ENCODE data around the gene CDH4.

CDH4 gene

DNA sequence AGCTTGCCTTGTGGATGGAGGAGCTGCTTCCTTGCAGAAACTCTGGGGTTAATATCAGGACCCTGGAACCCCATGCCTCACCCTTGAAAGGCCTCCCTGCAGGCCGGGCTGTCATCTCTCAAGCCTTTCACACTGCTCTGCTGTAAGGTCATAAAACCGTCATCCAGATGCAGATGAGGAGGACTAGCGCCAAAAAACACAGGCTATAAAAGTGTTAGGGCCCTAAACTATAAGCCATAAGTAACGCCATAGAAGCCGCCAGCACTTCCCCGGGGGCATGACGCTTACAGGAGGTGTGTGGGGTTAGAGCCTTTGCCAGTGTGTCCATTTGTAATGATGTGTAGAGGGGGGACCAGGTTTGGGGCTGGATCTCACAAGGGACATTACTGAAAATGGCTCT lies 47.6 kb downstream of the CDH4 start:
- no peak for DNase-seq (ENCODE audit: low read depth in 1 of 2, low spot score in 1 of 2)

DNA sequence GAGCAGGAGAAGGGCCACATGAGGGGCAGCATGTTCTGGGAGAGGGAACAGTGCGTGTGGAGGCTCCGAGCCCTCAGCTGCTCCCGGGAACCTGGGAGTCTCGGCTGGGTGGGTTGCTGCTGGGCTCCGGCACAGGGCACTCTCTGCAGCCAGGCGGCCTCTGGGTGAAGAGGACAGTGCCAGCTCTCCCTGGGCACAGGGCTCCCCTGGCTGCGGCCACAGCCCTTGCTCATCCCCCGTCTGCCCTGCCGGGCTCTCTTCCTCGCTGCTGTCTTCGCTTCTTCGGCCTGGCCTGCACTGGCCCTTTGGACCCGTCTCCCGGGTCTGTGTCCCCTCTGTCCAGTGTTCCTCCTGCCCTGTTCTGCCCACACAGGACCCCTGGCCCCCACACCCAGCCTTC lies 48.2 kb downstream of the CDH4 start:
- no peak for DNase-seq (ENCODE audit: low read depth in 1 of 2, low spot score in 1 of 2)

DNA sequence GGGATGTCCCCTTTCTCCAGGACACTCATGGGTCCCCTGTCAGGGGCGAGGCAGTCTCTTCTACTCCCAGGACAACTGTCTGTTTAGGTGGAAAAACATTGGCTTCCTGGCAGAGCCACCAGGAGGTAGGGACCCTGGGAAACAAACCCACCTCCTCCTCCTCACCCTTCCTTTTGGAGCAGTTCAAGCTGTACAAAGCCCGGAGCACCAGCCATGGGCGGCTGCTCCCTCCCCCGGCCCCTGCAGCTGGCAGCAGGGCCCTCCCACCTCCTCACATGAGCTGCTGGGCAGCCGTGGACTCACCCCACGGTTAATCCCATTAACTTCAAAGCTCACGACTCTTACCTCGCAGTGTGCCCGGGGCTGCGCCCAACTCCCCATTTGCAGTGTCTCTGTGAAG lies 48.6 kb downstream of the CDH4 start:
- no peak for DNase-seq (ENCODE audit: low read depth in 1 of 2, low spot score in 1 of 2)

DNA sequence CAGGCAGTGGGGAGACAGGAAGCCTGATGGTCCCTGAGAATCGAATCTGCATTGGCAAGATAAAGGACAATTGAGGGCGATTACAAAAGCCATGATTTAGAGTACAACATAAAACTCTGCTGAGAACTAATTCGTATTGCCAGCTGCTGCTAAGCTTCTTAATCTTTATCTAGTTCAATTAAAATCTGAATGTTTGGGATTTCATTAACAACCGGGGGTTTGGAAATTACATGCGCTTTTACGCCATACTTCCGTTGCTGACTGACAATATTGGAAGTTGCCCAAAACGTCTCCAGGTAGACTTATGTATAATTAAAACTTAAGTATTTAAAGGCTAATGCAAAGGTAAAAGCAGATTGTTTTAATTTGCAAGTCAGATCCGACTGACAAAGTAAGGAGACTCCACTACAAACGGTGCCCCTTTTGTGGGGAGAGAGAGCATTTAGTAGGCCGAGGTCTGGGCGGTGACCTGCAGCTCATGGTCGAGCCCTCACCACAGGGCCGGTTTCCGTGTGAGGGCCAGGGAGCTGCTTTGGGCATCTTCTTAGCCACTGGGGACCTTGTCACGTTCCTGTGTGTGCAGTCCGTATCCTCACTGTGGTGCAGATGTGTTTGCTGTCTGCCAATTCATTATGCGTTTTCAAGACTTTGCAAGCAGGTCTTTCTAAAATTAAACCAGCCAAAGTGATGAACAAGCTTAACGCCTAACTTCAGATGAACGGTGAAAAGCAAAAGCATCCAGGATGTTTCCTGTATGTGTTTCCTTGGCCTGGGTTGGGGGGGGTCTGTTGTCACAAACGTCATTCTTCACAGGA lies 49.9 kb downstream of the CDH4 start:
- DNase-seq (ENCODE audit: low read depth in 1 of 2, low spot score in 1 of 2), result no peak

DNA sequence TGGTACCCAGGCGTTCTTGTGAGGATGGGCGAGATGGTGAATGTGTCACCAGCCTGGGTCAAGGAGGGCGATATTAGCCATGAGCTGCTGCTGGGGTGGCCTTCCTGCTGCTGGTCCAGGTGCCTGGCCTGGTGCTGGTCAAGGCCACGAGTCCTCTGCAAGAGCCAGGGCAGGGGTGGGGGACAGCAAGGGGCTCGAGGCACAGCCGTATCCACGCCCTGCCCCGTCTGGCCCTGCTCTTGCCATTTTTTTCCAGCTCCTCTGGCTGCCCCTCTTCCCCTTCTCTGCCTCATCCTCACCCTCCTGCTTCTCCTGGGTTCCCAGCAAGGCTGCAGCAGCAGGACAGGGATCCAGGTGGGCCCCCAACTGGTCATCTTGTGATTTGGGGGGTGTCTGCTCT lies 51.2 kb downstream of the CDH4 start:
- DNase-seq (ENCODE audit: low read depth in 1 of 2, low spot score in 1 of 2), result no peak

DNA sequence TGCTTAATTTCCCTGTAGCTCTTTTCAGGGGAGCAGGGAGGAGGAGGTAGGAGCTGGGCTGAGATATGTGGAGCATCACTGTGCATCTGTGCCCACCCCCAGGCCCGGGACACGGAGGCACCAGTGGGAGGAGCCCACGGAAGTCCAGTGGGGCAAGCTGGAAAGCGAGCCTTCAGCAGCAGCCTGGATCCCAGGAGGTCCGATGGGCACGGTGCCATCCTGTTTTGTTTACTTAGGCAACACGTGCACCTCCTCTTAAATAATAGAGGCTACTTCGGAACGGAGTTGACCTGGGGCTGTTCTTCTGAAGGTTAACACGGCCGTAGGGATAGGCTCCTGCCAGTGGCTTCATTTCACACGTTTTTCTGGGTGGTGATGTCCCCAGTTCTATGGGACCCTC lies 51.6 kb downstream of the CDH4 start:
- no peak for DNase-seq (ENCODE audit: low read depth in 1 of 2, low spot score in 1 of 2)

DNA sequence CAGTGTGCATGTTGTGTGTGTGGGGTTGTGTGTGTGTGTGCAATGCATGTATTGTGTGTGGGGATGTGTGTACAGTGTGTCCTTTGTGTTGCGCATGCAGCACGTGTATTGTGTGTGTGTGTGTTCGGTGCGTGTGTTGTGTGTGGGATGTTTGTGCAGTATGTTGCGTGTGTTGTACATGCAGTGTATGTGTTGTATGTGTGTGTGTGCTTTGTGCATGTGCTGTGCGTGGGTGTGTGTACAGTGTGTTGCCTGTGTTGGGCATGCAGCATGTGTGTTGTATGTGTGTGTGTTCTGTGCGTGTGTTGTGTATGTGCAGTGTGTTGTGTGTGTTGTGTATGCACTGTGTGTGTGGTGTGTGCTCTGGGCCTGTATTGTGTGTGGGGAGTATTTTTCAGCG lies 52.7 kb downstream of the CDH4 start:
- DNase-seq (ENCODE audit: low read depth in 1 of 2, low spot score in 1 of 2), result no peak

DNA sequence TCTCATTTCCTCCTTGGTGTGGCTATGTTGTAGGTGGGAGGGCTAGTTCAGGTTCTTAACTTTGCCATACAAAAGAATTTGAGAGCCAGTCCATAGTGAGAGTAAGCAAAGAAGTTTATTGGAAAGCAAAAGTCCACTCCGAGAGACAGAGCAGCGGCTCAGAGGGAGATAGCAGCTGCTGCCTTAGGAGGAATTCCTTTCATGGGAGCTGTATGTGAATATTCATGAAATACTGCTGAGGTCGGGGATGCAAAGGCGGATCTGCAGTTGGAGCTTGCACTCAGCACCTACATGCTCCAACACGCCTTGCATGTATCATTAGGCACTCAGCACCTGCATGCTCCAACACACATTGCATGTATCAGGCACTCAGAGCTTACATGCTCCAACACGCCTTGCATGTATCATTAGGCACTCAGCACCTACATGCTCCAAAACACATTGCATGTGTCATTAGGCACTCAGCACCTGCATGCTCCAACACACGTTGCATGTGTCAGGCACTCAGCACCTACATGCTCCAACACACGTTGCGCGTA lies 54.9 kb downstream of the CDH4 start:
- no peak for DNase-seq (ENCODE audit: low read depth in 1 of 2, low spot score in 1 of 2)

DNA sequence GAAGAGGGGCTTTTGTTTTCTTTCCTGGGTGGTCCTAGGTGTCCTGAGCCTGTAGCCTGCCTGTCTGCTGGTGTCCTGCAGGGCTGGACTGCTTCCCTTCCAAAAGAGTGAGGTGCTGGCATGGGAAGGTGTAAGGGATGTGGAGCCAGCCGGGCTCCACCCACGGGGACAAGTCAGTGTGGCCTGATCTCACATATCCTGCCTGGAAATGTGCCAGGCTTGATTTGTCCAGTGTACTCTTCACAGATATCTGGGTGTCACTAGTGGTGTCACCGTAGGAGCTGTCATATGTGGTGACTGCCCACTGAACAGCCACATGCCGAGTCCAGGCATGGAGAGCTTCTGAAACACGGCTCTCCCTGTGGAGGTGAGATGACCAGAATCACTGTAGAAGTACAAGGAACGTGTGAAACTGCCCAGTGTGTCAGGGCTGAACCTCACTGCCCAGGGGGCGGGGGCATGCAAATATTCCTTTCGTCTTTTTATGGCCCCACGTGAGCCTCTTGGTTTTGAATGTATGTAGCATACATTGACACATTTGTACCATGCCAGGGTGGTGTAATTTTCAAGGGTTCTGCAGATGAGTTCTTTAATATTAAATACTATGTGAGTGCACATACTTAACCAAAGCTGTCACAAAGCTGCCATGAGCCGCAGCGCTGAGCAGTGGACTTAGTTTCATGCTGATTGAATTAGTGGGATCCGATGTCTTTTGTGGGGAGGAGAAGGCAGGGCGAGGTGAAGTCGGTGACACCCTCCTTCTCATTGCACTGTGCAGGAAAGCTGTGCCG lies 55.8 kb downstream of the CDH4 start:
- no peak for DNase-seq (ENCODE audit: low read depth in 1 of 2, low spot score in 1 of 2)

DNA sequence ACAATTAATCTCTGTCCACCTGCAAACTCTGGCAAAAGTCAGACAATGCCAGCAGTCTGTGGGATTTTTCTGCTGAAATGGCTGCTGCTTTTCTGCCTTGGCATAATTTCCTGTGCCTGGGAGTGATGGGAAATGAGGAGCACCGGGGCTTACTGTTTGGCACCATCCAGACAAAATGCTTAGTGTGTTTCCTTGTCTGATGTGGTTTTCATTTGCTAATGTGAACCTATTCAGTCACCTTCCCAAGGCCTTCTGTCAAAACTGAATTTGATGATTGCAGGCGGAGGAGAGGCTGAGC lies 56.4 kb downstream of the CDH4 start:
- no peak for DNase-seq (ENCODE audit: low read depth in 1 of 2, low spot score in 1 of 2)

DNA sequence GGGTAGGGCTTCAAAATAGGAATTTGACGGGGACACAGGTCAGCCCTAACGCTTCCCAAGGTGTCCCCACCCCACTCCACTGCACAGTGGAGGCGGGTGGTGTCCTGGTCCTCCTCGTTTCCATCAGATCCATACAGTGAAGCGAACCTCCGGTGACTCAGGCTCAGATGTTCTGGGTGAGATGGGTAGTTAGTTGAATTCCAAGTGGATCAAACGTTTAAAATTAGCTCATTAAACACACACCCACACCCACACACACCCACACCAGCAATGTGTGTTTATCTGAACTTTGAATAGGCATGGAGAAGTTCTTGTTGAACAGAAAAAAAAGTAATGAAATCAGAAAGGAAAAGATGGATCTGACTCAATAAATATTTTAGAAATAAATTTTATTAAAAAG lies 58.9 kb downstream of the CDH4 start:
- no peak for DNase-seq (ENCODE audit: low read depth in 1 of 2, low spot score in 1 of 2)

DNA sequence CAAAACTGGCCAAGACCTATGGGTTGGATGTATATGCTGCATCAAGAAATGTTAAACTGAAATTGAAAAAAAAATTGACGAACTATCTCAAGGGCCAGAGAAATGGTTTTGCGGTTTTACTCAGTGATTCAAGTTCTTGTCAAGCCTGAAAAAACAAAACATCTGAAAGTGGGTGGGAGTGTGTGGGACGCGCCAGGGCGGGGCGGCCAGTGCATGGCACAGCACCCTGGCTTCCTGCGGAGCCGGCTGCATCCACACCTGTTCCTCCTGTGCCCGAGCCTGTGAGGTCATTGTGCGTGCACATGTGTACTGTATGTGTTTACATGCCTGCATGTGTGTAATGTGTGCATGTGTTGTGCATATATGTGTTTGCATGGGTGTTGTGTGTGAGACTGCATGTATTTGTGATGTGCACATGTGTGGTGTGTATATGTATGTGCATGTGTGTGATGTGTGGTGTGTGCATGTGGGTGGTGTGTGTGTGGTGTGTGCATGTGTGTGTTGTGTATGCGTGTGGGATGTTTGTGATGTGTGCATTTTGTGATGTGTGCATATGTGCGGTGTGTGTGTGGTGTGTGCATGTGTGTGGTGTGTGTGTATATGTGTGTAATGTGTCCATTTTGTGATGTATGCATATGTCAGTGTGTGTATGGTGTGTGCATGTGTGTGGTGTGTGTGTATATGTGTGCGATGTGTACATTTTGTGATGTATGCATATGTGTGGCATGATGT lies 59.8 kb downstream of the CDH4 start:
- DNase-seq (ENCODE audit: low read depth in 1 of 2, low spot score in 1 of 2), result no peak

DNA sequence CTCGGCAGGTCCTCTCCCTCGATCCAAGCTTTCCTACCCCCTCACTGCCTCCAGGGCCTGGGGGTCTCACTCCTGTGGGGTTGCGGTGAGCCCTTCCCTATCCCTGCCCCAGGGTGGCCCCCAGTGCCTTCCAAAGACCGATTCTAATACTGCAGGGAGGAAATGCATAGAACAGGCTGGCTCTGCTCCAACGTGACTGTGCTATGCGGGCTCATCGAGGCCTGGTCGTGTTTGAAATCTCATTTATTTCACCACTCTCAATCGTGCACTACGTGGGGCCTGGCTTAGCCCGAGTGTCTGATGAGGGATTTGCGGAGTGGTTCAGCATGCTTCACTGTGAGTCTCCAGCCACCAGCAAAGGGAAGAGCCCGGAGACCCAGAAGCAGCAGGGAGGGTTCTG lies 60.9 kb downstream of the CDH4 start:
- no peak for DNase-seq (ENCODE audit: low read depth in 1 of 2, low spot score in 1 of 2)

DNA sequence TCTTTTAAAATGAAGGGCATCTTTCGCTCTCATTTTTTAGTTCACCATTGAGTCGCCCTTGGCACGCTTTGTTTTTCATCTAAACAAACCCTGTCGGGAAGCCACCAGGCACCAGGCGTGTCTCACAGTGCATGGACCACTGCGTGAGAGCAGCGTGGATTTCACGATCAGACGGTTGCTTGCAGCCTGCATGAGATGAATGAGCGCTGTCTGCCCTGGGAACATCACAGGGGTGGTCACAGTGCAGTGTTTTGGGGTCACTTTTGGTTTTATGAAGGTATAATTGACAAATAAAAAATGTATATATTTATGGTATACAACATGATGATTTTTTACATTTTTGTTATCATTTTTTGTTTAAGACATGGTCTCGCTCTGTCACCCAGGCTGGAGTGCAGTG lies 61.3 kb downstream of the CDH4 start:
- DNase-seq (ENCODE audit: low read depth in 1 of 2, low spot score in 1 of 2), result no peak

DNA sequence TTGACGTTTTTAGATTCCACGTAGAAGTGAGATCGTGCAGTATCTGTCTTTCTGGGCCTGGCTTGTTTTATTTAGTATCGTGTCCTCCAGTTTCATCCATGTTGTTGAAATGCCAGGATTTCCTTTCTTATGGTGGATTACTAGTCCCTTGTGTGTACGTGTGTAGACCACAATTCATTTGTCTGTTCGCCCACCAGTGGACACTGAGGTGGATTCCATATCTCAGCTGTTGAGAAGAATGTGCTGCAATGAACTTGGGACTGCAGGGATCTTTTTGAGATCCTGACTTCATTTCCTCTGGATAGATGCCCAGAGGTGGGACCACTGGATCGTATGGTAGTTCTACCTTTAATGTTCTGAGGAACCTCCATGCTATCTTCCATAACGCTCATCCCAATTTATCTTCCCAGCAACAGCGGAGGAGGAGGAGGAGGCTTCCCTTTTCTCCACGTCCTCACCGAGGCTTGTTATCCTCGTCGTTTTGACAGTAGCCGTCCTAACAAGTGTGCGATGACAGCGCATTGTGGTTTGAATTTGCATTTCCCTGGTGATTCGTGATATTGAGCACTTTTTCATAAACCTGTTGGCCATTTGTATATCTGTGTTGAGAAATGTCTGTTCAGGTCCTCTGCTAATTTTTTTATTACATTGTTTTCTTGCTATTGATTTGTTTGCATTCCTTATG lies 62.4 kb downstream of the CDH4 start:
- no peak for DNase-seq (ENCODE audit: low read depth in 1 of 2, low spot score in 1 of 2)

DNA sequence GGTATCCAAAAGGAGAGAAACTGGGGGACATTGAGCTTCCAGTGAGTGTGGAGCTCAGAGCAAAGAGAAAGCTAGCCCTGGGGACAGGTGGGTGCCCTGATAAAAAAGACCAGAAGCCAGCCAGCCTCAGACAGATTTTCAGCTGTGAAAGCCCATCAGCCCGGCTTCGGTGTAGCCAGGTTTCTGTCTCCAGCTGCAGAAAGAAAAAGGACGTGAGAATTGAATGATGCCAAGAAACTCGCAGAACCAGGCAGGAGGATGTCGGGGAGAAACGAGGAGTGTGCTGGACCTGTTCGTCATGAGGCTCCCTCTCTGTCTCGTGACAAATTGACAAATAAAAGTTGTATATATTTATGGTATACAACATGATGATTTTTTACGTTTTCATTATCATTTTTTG lies 63.3 kb downstream of the CDH4 start:
- DNase-seq (ENCODE audit: low read depth in 1 of 2, low spot score in 1 of 2), result no peak

DNA sequence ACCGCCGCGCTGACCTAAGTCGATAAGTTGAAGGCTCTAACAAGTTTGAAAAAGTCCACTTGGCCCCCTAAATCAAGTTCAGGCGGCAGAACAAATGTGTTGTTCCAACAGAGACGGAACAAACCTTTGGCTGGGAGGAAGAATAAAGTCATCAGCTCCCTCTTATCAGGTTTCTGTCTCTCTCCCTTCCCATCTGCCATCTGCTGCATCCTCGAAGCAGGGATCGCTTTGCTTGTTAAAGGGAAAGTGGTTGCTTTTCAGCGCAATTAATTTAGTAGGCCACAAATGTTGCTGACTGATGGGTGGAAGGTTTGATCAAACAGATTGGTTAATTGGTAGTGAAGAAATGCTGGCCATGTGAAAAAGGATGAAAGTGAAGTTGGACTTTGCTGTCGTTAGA lies 64.3 kb downstream of the CDH4 start:
- DNase-seq (ENCODE audit: low read depth in 1 of 2, low spot score in 1 of 2), result no peak

DNA sequence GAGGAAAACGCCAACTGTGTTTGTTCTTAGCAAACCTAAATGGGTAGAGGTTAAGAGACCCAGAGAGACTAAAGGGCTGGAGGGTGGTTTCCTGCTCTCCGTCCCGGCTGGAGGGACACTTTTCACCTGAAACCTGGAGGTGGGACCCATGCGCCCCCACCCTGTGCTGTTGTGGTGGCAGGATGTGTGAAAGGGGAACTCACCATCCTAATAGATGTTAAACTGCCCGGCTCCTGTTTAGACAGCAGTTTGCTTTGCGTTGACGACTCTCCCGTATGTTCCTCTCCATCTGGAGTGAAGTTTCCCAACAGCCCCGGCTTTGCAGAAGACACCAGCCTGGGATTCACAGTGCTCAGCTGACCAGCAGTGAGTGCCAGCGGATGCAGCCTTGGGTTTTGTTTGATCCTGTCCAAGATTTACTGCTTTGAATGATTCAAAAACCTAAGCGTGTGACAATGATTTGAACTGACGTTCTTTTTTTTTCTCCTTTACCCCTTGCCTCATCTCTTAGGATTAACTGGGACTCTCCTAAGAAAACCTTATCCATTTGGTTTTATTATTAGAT lies 66.0 kb downstream of the CDH4 start:
- DNase-seq (ENCODE audit: low read depth in 1 of 2, low spot score in 1 of 2), result no peak

DNA sequence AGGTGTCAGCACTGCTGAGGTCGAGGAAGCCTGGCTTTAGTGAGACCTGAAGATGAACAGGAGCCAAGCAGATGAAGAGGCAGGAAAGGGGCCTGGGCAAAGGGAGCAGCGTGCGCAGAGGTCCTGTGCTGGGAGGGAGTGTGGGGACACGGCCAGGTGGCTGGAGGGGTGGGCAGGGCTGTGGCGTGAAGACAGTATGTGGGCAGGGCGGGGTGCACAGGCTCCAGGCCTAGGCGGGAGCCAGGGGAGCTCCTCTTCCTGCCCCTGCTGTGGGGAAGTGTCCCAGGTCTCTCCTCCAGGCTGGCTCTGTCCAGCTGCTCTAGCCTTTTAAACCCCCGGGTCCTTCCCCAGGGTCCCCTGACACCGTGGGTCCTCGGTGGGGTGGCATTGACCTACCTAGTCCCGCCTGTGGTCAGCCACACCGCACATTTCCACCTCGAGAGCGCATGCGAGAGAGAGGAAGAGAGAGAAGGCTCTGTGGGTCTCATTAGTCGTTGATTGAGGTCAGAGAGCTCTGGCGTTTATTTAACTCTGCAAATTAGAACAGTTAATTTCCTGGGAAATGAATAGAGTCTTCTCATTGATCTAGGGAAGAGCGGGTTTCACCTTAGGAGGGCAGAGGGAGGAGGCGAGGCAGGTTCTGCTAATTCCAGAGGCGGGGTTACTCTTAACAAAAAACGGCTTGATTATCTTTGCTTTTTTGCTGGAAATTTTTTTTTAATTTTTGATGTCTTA lies 68.8 kb downstream of the CDH4 start:
- DNase-seq (ENCODE audit: low read depth in 1 of 2, low spot score in 1 of 2), result no peak

DNA sequence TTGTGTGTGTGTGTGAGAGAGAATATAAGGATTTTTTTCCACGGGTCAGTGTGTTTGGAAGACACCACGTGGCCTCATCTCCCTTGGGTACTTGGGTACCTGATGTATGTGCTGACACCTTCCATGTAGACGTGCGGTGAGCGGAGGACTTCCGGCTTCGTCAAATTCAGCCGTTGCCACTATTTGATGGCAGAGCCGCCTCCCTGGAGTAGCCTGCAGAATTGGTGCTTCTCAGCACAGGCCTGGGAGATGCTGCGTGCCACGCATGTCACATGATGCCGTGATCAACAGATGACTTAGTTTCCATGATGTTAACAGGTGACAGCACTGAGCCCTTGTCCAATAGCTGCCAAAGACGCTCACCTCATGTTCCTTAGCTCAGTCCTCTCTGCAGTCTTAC lies 69.4 kb downstream of the CDH4 start:
- DNase-seq (ENCODE audit: low read depth in 1 of 2, low spot score in 1 of 2), result no peak

Data from stimulated activated CD4-positive, alpha-beta T cell treated with anti-CD3 and anti-CD28 coated beads, Interleukin-15, amount 100 ng/mL, for 1 hour (primary cell).